Heart left ventricle (tissue), 16 donors: Measurements from ENCODE around the gene GATA2. TPM values are rescaled to one million over a fixed set of nuclear protein-coding genes. Genes with fewer than 3 reads are reported as not detected.

ENCODE experiments used
- ATAC-seq, 4 donors: fragments of 200-7000 bp; cut with Tn5 transposase; one replicate each; pipeline ENCODE4 v1.9.1; 2020 to 2022; ENCODE audit warnings: moderate library complexity in 4 of 4, mild to moderate bottlenecking in 3 of 4, moderate number of reproducible peaks in 1 of 4
- DNase-seq, 5 donors: peaks; one replicate each; pipeline ENCODE4 v3.0.0-alpha.2; 2020
- H3K27ac ChIP-seq, 12 donors: fragments of 200-600 bp; sonication (generic) in 4 of 12; one replicate each; pipeline versions ENCODE4 v1.5.0 to v1.8.0; 2016 to 2022; ENCODE audit warnings: mild to moderate bottlenecking in 2 of 12
- H3K27me3 ChIP-seq, 9 donors: fragments of 200-600 bp; sonication (generic) in 2 of 9; one replicate each; pipeline versions ENCODE4 v1.5.1 to v1.8.0; 2016 to 2022; ENCODE audit warnings: mild to moderate bottlenecking in 3 of 9
- H3K36me3 ChIP-seq, 9 donors: fragments of 200-600 bp; sonication (generic) in 2 of 9; one replicate each; pipeline versions ENCODE4 v1.5.0 to v1.8.0; 2018 to 2022; ENCODE audit warnings: mild to moderate bottlenecking in 2 of 9
- H3K4me1 ChIP-seq, 12 donors: fragments of 200-600 bp; sonication (generic) in 4 of 12; one replicate each; pipeline versions ENCODE4 v1.5.0 to v1.8.0; 2016 to 2022; ENCODE audit warnings: mild to moderate bottlenecking in 3 of 12
- H3K4me3 ChIP-seq, 12 donors: fragments of 200-600 bp; sonication (generic) in 4 of 12; one replicate each; pipeline versions ENCODE4 v1.5.0 to v1.8.0; 2017 to 2022; ENCODE audit warnings: mild to moderate bottlenecking in 9 of 12, moderate library complexity in 4 of 12
- H3K9me3 ChIP-seq, 12 donors: fragments of 200-600 bp; sonication (generic) in 4 of 12; one replicate each; pipeline versions ENCODE4 v1.5.0 to v1.8.0; 2016 to 2022; ENCODE audit warnings: mild to moderate bottlenecking in 1 of 12
- POLR2A ChIP-seq, 2 donors: fragments of 450-650 bp; IDR thresholded peaks; one replicate each; pipeline ENCODE4 v1.6.1; 2017; ENCODE audit warnings: antibody characterized with exemption in 2 of 2, mild to moderate bottlenecking in 2 of 2, moderate library complexity in 2 of 2
- WGBS, 4 donors: extraction: QIAGEN DNeasy Blood & Tissue Kit in 2 of 4; methylation state at CpG; one replicate each; pipeline versions ENCODE4 v1.1.5 to v1.1.7; 2013 to 2018; 5-methylcytosine and 5-hydroxymethylcytosine counted together
- intact Hi-C, 10 donors: fragments of 100-400 bp; cut with DNase I; formaldehyde crosslinking; loops; one replicate each; pipeline versions ENCODE4 v1.11.1 to v1.14.2; 2022
- polyA plus RNA-seq, 2 donors: library from polyadenylated mRNA; stranded (reverse); fragments of 200-250 nt; gene quantifications; one replicate each; pipeline ENCODE4 v1.2.3, GENCODE V29; 2013
- total RNA-seq, 9 donors: library from RNA; depleted of rRNA in 2 of 9; stranded (reverse); fragments of >200 nt in 2 of 9; fragmentation: NEBNext Ultra II Directional in 3 of 9; extraction: Animal tissue kit (Norgen Biotek cat#: 25700) in 3 of 9; gene quantifications; one replicate each; pipeline versions ENCODE4 v1.1.0 to v1.2.4, GENCODE V29; 2016 to 2023
- TF ChIP-seq, protein P1 (sequence below), 12 donors: fragments of 200-600 bp; sonication (generic) in 4 of 12; IDR thresholded peaks; one replicate each; pipeline versions ENCODE4 v1.5.0 to v1.8.0; 2018 to 2022; ENCODE audit warnings: antibody characterized with exemption in 12 of 12, mild to moderate bottlenecking in 5 of 12
- donor health status: ischemic (EF 13 %, LVEDD 7.1; RV severe dilation, severe dysfunction).
- donor health status: healthy with polysubstance abuse.
- donor health status: DM: no; HTN: yes; CAD: no.
- donor health status: DM: no; HTN: no; CAD: no.
- donor health status: ischemic (EF 25% LVEDD 6.9; RV normal size, moderate dysfunction).
- donor health status: ischemic (EF 25% LVEDD 5.7; RV mildly dilated, moderate dysfunction).
- donor health status: healthy.
- donor health status: DM: yes; HTN: yes; CAD: no.
- donor health status: ischemic (EF 35%, LVEDD 5.7; RV mildly dilated, moderate dysfunction).
- donor health status: nonischemic (EF 11% LVEDD 7.7; RV severe dilation, severe dysfunction).
- donor health status: DM: yes; HTN: yes; CAD: no.
- donor health status: PGD.
- donor health status: ischemic (EF 29% LVEDD 5.4; RV normal size, mild dysfunction).
- donor health status: nonischemic (EF 23%, LVEDD 6.1; RV moderate dilation, normal function).

Gene GATA2
- total and polyA plus RNA-seq, 11 donors: 6.0 to 30.7 (median 12.8) TPM

DNA sequence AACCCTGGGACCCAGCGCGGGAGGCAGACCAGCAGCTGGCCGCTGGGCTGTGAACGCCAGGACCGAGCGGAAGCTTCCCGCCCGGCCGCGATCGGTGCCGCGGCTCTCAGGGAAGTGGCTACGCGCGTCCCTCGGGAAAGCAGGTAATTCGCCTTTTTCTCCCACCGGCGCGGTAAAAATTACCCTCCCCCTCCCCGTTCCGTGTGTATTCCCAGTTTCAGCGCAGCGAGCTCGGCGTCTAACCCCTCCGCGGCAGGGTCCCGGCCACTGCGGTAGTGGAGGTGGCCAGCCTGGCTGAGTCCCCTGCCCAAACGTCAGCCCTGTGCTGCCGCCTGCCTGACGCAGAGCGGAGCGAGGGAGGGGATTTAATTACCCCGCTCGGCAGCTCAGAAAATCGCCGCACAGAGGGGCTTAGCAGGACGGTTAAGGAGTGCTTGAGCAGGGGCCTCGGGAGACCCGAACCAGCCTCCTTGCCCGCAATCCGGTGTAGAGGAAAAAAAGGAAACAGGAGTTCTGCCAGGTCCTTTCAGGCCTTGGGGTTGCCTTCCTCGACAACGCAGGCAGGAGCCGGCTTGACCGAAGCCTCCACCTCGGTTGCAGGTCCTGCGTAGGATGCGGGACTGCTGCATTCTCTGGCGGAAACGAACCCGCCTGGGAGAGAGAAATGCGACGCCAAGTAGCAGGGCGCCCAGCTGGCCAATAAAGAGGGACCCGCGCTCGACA lies 2.9 kb downstream of the GATA2 start:
- peak in 2 of 4 donors; percentile 11 to 36 for ATAC-seq
- 1 to 4% (median 2%) methylated on average over 26 to 61 of the region's 61 CpGs for WGBS, 4 donors
- Histone ChIP-seq H3K27ac (peak overlapping the region; percentile 64 to 98 (median 93)), H3K4me3 (peak overlapping the region; percentile 59 to 84 (median 70)), H3K36me3 (peaks cover 0 to 23% (median 0%) of the 10 kb centered on the region in 9 donors), H3K27me3 (peaks cover 28 to 93% (median 80%) of the 10 kb centered on the region in 9 donors), H3K4me1 (peaks cover 0 to 81% (median 42%) of the 10 kb centered on the region in 12 donors), H3K9me3 (no peaks in the 10 kb centered on the region)
- DNase-seq: peak in 2 of 5 donors; percentile 30 to 47
- TF ChIP-seq, protein P1, sequence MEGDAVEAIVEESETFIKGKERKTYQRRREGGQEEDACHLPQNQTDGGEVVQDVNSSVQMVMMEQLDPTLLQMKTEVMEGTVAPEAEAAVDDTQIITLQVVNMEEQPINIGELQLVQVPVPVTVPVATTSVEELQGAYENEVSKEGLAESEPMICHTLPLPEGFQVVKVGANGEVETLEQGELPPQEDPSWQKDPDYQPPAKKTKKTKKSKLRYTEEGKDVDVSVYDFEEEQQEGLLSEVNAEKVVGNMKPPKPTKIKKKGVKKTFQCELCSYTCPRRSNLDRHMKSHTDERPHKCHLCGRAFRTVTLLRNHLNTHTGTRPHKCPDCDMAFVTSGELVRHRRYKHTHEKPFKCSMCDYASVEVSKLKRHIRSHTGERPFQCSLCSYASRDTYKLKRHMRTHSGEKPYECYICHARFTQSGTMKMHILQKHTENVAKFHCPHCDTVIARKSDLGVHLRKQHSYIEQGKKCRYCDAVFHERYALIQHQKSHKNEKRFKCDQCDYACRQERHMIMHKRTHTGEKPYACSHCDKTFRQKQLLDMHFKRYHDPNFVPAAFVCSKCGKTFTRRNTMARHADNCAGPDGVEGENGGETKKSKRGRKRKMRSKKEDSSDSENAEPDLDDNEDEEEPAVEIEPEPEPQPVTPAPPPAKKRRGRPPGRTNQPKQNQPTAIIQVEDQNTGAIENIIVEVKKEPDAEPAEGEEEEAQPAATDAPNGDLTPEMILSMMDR (IDR thresholded peaks at IDR 0.05): peak in 7 of 12 donors; percentile 10 to 39 (median 24)
- TF ChIP-seq POLR2A (IDR thresholded peaks at IDR 0.05): no peak
- intact Hi-C loops: loop anchor here in 8 of 10 donors (2.0 to 10.0 kb wide), 10 partner anchors 59 to 413 kb away; no protein-coding TSS in a partner anchor

DNA sequence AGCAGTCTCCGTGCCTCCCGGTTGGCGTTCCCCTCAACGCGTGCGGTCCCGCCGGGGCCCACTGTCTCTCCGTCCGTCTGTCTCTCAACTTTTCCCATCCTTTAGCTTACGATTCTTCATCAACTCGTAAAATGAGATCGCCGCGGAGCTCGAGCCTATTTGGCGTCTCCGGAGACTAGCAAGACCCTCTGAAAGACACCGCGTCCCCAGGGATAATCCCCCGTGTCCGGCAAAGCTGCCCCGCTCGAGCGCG lies 3.4 kb downstream of the GATA2 start:
- peaks cover 0 to 84% (median 45%) of the 10 kb centered on the region in 12 donors for H3K4me1 ChIP-seq
- H3K36me3 ChIP-seq: peaks cover 0 to 26% (median 0%) of the 10 kb centered on the region in 9 donors
- intact Hi-C loops: loop anchor here in 6 of 10 donors (2.0 to 5.0 kb wide), 5 partner anchors 59 to 412 kb away; no protein-coding TSS in a partner anchor
- ATAC-seq (no peak), DNase-seq (no peak)
- no peaks in the 10 kb centered on the region for H3K9me3 ChIP-seq
- H3K27ac ChIP-seq: peak overlapping the region; percentile 64 to 98 (median 93)
- no peak for TF ChIP-seq POLR2A (IDR thresholded peaks at IDR 0.05)
- TF ChIP-seq, protein P1 (IDR thresholded peaks at IDR 0.05): no peak
- peaks cover 29 to 97% (median 83%) of the 10 kb centered on the region in 9 donors for H3K27me3 ChIP-seq
- 0 to 1% (median 1%) methylated on average over 16 to 26 of the region's 26 CpGs for WGBS, 4 donors
- H3K4me3 ChIP-seq: peak overlapping the region; percentile 59 to 84 (median 70)

DNA sequence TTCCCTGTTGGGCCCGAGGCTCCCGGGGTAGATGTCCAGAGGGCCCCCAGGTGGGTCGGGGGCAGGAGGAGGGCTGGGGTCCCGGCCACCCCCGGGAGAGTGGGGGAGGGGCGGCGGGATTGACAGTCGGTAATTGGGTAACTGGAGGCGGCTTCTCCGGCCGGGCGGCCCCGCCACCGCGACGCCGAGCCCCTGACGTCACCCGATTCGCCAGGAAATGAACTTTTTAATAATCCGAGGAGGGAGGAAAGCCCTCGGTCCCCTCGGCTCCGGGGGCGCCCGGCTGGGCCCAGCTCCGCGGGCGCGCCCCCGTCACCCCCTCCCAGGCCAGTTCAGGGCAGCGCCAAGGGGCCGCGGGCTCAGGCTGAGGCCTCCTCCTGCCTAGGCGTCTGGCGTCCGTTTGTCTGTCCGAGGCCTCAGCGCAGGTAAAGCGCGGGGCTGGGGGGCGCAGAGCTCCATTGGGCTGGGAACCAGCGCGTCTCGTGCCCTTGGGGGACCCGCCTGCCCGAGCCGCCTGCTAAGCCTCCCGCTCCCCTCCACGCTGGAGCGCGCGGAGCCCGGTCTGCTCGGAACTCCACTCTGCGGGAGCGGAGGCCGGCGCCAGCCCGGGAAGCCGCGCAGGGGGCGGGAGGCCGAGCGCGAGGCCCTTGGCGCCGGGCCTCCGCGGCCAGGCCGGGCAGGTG lies 3.9 kb downstream of the GATA2 start:
- intact Hi-C loops: loop anchor here in 6 of 10 donors (2.0 to 5.0 kb wide), 5 partner anchors 60 to 412 kb away; no protein-coding TSS in a partner anchor

More for the DNA sequence above, 3.9 kb downstream of the GATA2 start:
- peak; percentile 56 to 86 (median 77) for DNase-seq
- 0 to 1% (median 1%) methylated on average over 28 to 71 of the region's 71 CpGs for WGBS, 4 donors
- Histone ChIP-seq H3K27ac (peak overlapping the region; percentile 64 to 98 (median 93)), H3K36me3 (peaks cover 0 to 26% (median 0%) of the 10 kb centered on the region in 9 donors), H3K4me3 (peak overlapping the region; percentile 59 to 84 (median 70)), H3K4me1 (peaks cover 0 to 85% (median 46%) of the 10 kb centered on the region in 12 donors), H3K27me3 (peaks cover 32 to 100% (median 85%) of the 10 kb centered on the region in 9 donors), H3K9me3 (no peaks in the 10 kb centered on the region)
- peak in 1 of 2 donors; percentile 69 for TF ChIP-seq POLR2A (IDR thresholded peaks at IDR 0.05)
- TF ChIP-seq, protein P1 (IDR thresholded peaks at IDR 0.05): no peak
- ATAC-seq: peak in 3 of 4 donors; percentile 20 to 53 (median 28)
